Neural cell (in vitro differentiated cells): Measurements from ENCODE around the gene INPP4B. TPM values are rescaled to one million over a fixed set of nuclear protein-coding genes. Genes with fewer than 3 reads are reported as not detected.

Experiments
- H2AFZ ChIP-seq: fragments of 200-600, 300-800 bp; sonication (generic), shearing (Covaris generic); 2 replicates; pipeline ENCODE4 v1.6.0; 2014; ENCODE audit warnings: low read depth, mild to moderate bottlenecking, antibody characterized with exemption, low read length, moderate library complexity
- H3F3A ChIP-seq: fragments of 200-600 bp; shearing (Covaris generic); 2 replicates; pipeline ENCODE4 v1.6.1; 2016; ENCODE audit warnings: mild to moderate bottlenecking, moderate library complexity, mixed read lengths, antibody characterized with exemption, low read length; ENCODE audit not compliant: insufficient read depth, poor library complexity, severe bottlenecking
- H3K27ac ChIP-seq: fragments of 200-600, 300-800 bp; sonication (generic), shearing (Covaris generic); 2 replicates; pipeline ENCODE4 v1.5.1; 2014; ENCODE audit warnings: mild to moderate bottlenecking, low read length, moderate library complexity
- H3K27me3 ChIP-seq: fragments of 300-800, 200-600 bp; sonication (generic), shearing (Covaris generic); 2 replicates; pipeline ENCODE4 v1.6.0; 2014; ENCODE audit warnings: mild to moderate bottlenecking, low read depth, low read length, moderate library complexity; ENCODE audit not compliant: insufficient read depth
- H3K36me3 ChIP-seq: fragments of 300-800, 200-600 bp; sonication (generic), shearing (Covaris generic); 2 replicates; pipeline ENCODE4 v1.5.1; 2014; ENCODE audit warnings: mild to moderate bottlenecking, antibody characterized with exemption, low read length, moderate library complexity; ENCODE audit not compliant: insufficient read depth
- H3K4me2 ChIP-seq: fragments of 300-800, 200-600 bp; sonication (generic), shearing (Covaris generic); 2 replicates; pipeline ENCODE4 v1.6.0; 2014; ENCODE audit warnings: mild to moderate bottlenecking, low read length
- H3K4me3 ChIP-seq: fragments of 300-800, 200-600 bp; sonication (generic), shearing (Covaris generic); 2 replicates; pipeline ENCODE4 v1.5.1; 2014; ENCODE audit warnings: mild to moderate bottlenecking, low read length, moderate library complexity
- H3K79me2 ChIP-seq: fragments of 200-600 bp; shearing (Covaris generic); replicated peaks from 2 replicates; pipeline ENCODE4 v1.6.0; 2014; ENCODE audit warnings: mild to moderate bottlenecking, low read length, moderate library complexity; ENCODE audit not compliant: insufficient read depth
- H3K9ac ChIP-seq: fragments of 300-800, 200-600 bp; sonication (generic), shearing (Covaris generic); 2 replicates; pipeline ENCODE4 v1.6.1; 2016; ENCODE audit warnings: mild to moderate bottlenecking, low read length, mixed read lengths
- H3K9me2 ChIP-seq: fragments of 200-600 bp; shearing (Covaris generic); 2 replicates; pipeline ENCODE4 v1.6.1; 2016; ENCODE audit warnings: mild to moderate bottlenecking, low read length, mixed read lengths; ENCODE audit not compliant: insufficient read depth
- H3K9me3 ChIP-seq: fragments of 200-600, 300-800 bp; sonication (generic), shearing (Covaris generic); 2 replicates; pipeline ENCODE4 v1.6.1; 2016; ENCODE audit warnings: mild to moderate bottlenecking, mixed run types, low read length, moderate library complexity, mixed read lengths
- H4K20me1 ChIP-seq: fragments of 200-600 bp; shearing (Covaris generic); 2 replicates; pipeline ENCODE4 v1.6.1; 2016; ENCODE audit warnings: mild to moderate bottlenecking, mixed run types; ENCODE audit not compliant: insufficient read depth
- CTCF ChIP-seq: fragments of 450-650 bp; IDR thresholded peaks from 2 replicates; pipeline ENCODE4 v1.5.1; 2014; ENCODE audit warnings: antibody characterized with exemption, mild to moderate bottlenecking, moderate library complexity; ENCODE audit not compliant: poor library complexity, severe bottlenecking
- EP300 ChIP-seq: fragments of 450-650 bp; conservative IDR thresholded peaks from 2 replicates; pipeline ENCODE4 v1.6.1; 2014; ENCODE audit warnings: antibody characterized with exemption, mild to moderate bottlenecking, moderate library complexity; ENCODE audit not compliant: poor library complexity, severe bottlenecking
- EZH2 ChIP-seq: fragments of 200-600, 300-800 bp; shearing (Covaris generic), sonication (generic); IDR thresholded peaks from 2 replicates; pipeline ENCODE4 v1.6.1; 2014; ENCODE audit warnings: antibody characterized with exemption, low read length, borderline replicate concordance, mild to moderate bottlenecking; ENCODE audit not compliant: insufficient read depth, poor library complexity, severe bottlenecking
- MXI1 ChIP-seq: fragments of 450-650 bp; conservative IDR thresholded peaks from 2 replicates; pipeline ENCODE4 v1.6.1; 2014; ENCODE audit warnings: antibody characterized with exemption, mild to moderate bottlenecking; ENCODE audit not compliant: poor library complexity, severe bottlenecking
- POLR2AphosphoS5 ChIP-seq: IDR thresholded peaks from 2 replicates; pipeline ENCODE4 v1.6.1; 2012
- RAD21 ChIP-seq: fragments of 450-650 bp; conservative IDR thresholded peaks from 2 replicates; pipeline ENCODE4 v1.6.1; 2014; ENCODE audit warnings: antibody characterized with exemption, mild to moderate bottlenecking, moderate library complexity
- REST ChIP-seq: IDR thresholded peaks from 2 replicates; pipeline ENCODE4 v1.6.1; 2012; ENCODE audit warnings: borderline replicate concordance
- SMC3 ChIP-seq: fragments of 450-650 bp; conservative IDR thresholded peaks from 2 replicates; pipeline ENCODE4 v1.6.1; 2014; ENCODE audit warnings: antibody characterized with exemption, mild to moderate bottlenecking, moderate library complexity; ENCODE audit not compliant: poor library complexity
- TAF1 ChIP-seq: IDR thresholded peaks from 2 replicates; pipeline ENCODE4 v1.6.1; 2012; ENCODE audit warnings: low read depth
- polyA plus RNA-seq: library from polyadenylated mRNA; depleted of rRNA; stranded (reverse); fragments of >200 nt; gene quantifications from 2 replicates; pipeline ENCODE4 v1.2.3, GENCODE V29; 2014

The INPP4B gene
- polyA plus RNA-seq, 1 donor from 2014 or later: 0.30 TPM

GRCh38 chr4:142818031-142818430 is 28.1 kb downstream of the INPP4B start:
- no peak overlapping the region for H2AFZ ChIP-seq
- no peak overlapping the region for H3K27ac ChIP-seq
- H3F3A ChIP-seq: no peaks in the 10 kb centered on the region
- no peaks in the 10 kb centered on the region for H3K36me3 ChIP-seq
- no peaks in the 10 kb centered on the region for H3K9me2 ChIP-seq
- H3K79me2 ChIP-seq: no peaks in the 10 kb centered on the region
- no peaks in the 10 kb centered on the region for H3K9me3 ChIP-seq
- no peak overlapping the region for H3K4me2 ChIP-seq
- TF ChIP-seq SMC3 (no peak), REST (no peak), POLR2AphosphoS5 (no peak), EZH2 (no peak), MXI1 (no peak), CTCF (no peak), TAF1 (no peak), RAD21 (no peak), EP300 (no peak)
- H3K9ac ChIP-seq: no peak overlapping the region
- H3K27me3 ChIP-seq: no peaks in the 10 kb centered on the region
- no peaks in the 10 kb centered on the region for H4K20me1 ChIP-seq
- no peak overlapping the region for H3K4me3 ChIP-seq

- no peaks in the 10 kb centered on the region for H3K36me3 ChIP-seq
- no peak overlapping the region for H3K27ac ChIP-seq
- H3K9me2 ChIP-seq: no peaks in the 10 kb centered on the region
- no peak overlapping the region for H3K4me3 ChIP-seq
- TF ChIP-seq POLR2AphosphoS5 (no peak), SMC3 (no peak)
- no peaks in the 10 kb centered on the region for H3K27me3 ChIP-seq
- H3F3A ChIP-seq: no peaks in the 10 kb centered on the region
- H3K9ac ChIP-seq: no peak overlapping the region
- H3K79me2 ChIP-seq: no peaks in the 10 kb centered on the region
- H3K4me2 ChIP-seq: no peak overlapping the region
- no peaks in the 10 kb centered on the region for H4K20me1 ChIP-seq
- no peak overlapping the region for H2AFZ ChIP-seq
- no peaks in the 10 kb centered on the region for H3K9me3 ChIP-seq
Observed at GRCh38 chr4:142817442-142817841, 28.7 kb downstream of the INPP4B start.

- Histone ChIP-seq H3K9ac (no peak overlapping the region), H3K27ac (no peak overlapping the region), H3K9me2 (no peaks in the 10 kb centered on the region), H4K20me1 (no peaks in the 10 kb centered on the region), H3K4me2 (no peak overlapping the region), H3F3A (no peaks in the 10 kb centered on the region), H3K36me3 (no peaks in the 10 kb centered on the region), H3K27me3 (no peaks in the 10 kb centered on the region), H3K9me3 (no peaks in the 10 kb centered on the region), H3K79me2 (no peaks in the 10 kb centered on the region), H3K4me3 (no peak overlapping the region), H2AFZ (no peak overlapping the region)
- no peak for TF ChIP-seq TAF1
- no peak for TF ChIP-seq SMC3
- TF ChIP-seq MXI1: no peak
- TF ChIP-seq EP300: no peak
- TF ChIP-seq POLR2AphosphoS5: no peak
- no peak for TF ChIP-seq CTCF
- TF ChIP-seq RAD21: no peak
- no peak for TF ChIP-seq REST
- no peak for TF ChIP-seq EZH2
Observed at GRCh38 chr4:142815834-142816233, 30.3 kb downstream of the INPP4B start.
